Liver (tissue), 3 donors: ENCODE data around the gene ATP11A.

ENCODE experiments used
- GABPA ChIP-seq, 2 donors: IDR thresholded peaks in 1 of 2; conservative IDR thresholded peaks in 1 of 2; 2 replicates each; pipeline ENCODE4 v1.6.1; 2016; ENCODE audit warnings: antibody characterized with exemption in 2 of 2, mild to moderate bottlenecking in 1 of 2, moderate library complexity in 1 of 2
- HNF4G ChIP-seq: IDR thresholded peaks from 2 replicates; pipeline ENCODE4 v1.6.1; 2016; ENCODE audit warnings: antibody characterized with exemption
- JUND ChIP-seq, 2 donors: IDR thresholded peaks; 2 replicates each; pipeline ENCODE4 v1.6.1; 2016; ENCODE audit warnings: antibody characterized with exemption in 2 of 2
- NR2F2 ChIP-seq: IDR thresholded peaks from 2 replicates; pipeline ENCODE4 v1.6.1; 2016; ENCODE audit warnings: antibody characterized with exemption
- RAD21 ChIP-seq, 2 donors: IDR thresholded peaks; 2 replicates each; pipeline ENCODE4 v1.6.1; 2016; ENCODE audit warnings: antibody characterized with exemption in 2 of 2, mild to moderate bottlenecking in 2 of 2
- REST ChIP-seq: IDR thresholded peaks from 2 replicates; pipeline ENCODE4 v1.6.1; 2016; ENCODE audit warnings: antibody characterized with exemption, mild to moderate bottlenecking
- RXRA ChIP-seq, 2 donors: IDR thresholded peaks; 2 replicates each; pipeline ENCODE4 v1.6.1; 2017 to 2018; ENCODE audit warnings: antibody characterized with exemption in 2 of 2, mild to moderate bottlenecking in 1 of 2
- TAF1 ChIP-seq: conservative IDR thresholded peaks from 2 replicates; pipeline ENCODE4 v1.6.1; 2016; ENCODE audit warnings: antibody characterized with exemption, mild to moderate bottlenecking
- YY1 ChIP-seq: IDR thresholded peaks from 2 replicates; pipeline ENCODE4 v1.6.1; 2016; ENCODE audit warnings: antibody characterized with exemption, mild to moderate bottlenecking
- TF ChIP-seq, protein P1 (sequence below): fragments of 150-350 bp; IDR thresholded peaks from 2 replicates; pipeline ENCODE4 v1.5.1; 2017; ENCODE audit warnings: improper control_type of control experiment, low read depth, low read length; ENCODE audit not compliant: missing input control
- TF ChIP-seq, protein P2 (sequence below): IDR thresholded peaks from 2 replicates; pipeline ENCODE4 v1.6.1; 2016; ENCODE audit warnings: antibody characterized with exemption
- TF ChIP-seq, protein P3 (sequence below): IDR thresholded peaks from 2 replicates; pipeline ENCODE4 v1.6.1; 2016; ENCODE audit warnings: antibody characterized with exemption
- TF ChIP-seq, protein P4 (sequence below): IDR thresholded peaks from 2 replicates; pipeline ENCODE4 v1.6.1; 2016; ENCODE audit warnings: antibody characterized with exemption
- donor health status: healthy.
- donor health status: healthy.

- TF ChIP-seq, protein P1, sequence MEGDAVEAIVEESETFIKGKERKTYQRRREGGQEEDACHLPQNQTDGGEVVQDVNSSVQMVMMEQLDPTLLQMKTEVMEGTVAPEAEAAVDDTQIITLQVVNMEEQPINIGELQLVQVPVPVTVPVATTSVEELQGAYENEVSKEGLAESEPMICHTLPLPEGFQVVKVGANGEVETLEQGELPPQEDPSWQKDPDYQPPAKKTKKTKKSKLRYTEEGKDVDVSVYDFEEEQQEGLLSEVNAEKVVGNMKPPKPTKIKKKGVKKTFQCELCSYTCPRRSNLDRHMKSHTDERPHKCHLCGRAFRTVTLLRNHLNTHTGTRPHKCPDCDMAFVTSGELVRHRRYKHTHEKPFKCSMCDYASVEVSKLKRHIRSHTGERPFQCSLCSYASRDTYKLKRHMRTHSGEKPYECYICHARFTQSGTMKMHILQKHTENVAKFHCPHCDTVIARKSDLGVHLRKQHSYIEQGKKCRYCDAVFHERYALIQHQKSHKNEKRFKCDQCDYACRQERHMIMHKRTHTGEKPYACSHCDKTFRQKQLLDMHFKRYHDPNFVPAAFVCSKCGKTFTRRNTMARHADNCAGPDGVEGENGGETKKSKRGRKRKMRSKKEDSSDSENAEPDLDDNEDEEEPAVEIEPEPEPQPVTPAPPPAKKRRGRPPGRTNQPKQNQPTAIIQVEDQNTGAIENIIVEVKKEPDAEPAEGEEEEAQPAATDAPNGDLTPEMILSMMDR = no peak
- TF ChIP-seq, protein P2, sequence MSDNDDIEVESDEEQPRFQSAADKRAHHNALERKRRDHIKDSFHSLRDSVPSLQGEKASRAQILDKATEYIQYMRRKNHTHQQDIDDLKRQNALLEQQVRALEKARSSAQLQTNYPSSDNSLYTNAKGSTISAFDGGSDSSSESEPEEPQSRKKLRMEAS = no peak
- no peak for TF ChIP-seq GABPA (IDR thresholded peaks at IDR 0.05 in 1 of 2, conservative IDR thresholded peaks at IDR 0.05 in 1 of 2)
- TF ChIP-seq RAD21 (IDR thresholded peaks at IDR 0.05) = no peak
- no peak for TF ChIP-seq REST
- TF ChIP-seq HNF4G = no peak
- no peak for TF ChIP-seq TAF1
- no peak for TF ChIP-seq YY1
- TF ChIP-seq, protein P3, sequence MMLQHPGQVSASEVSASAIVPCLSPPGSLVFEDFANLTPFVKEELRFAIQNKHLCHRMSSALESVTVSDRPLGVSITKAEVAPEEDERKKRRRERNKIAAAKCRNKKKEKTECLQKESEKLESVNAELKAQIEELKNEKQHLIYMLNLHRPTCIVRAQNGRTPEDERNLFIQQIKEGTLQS = no peak
- TF ChIP-seq JUND (IDR thresholded peaks at IDR 0.05) = no peak
- no peak for TF ChIP-seq NR2F2
- TF ChIP-seq, protein P4, sequence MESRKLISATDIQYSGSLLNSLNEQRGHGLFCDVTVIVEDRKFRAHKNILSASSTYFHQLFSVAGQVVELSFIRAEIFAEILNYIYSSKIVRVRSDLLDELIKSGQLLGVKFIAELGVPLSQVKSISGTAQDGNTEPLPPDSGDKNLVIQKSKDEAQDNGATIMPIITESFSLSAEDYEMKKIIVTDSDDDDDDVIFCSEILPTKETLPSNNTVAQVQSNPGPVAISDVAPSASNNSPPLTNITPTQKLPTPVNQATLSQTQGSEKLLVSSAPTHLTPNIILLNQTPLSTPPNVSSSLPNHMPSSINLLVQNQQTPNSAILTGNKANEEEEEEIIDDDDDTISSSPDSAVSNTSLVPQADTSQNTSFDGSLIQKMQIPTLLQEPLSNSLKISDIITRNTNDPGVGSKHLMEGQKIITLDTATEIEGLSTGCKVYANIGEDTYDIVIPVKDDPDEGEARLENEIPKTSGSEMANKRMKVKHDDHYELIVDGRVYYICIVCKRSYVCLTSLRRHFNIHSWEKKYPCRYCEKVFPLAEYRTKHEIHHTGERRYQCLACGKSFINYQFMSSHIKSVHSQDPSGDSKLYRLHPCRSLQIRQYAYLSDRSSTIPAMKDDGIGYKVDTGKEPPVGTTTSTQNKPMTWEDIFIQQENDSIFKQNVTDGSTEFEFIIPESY = no peak
- TF ChIP-seq RXRA (IDR thresholded peaks at IDR 0.05) = no peak
Observed at GRCh38 chr13:112748947-112749735, 59.3 kb downstream of the ATP11A start.
